K562 (cell line): ENCODE data around the gene GAP43. TPM values are rescaled to one million over a fixed set of nuclear protein-coding genes. Genes with fewer than 3 reads are reported as not detected.

ENCODE experiments used
- ATAC-seq: fragments of 200-7000 bp; cut with Tn5 transposase; 3 replicates; pipeline ENCODE4 v1.9.1; 2020; ENCODE audit warnings: moderate library complexity
- BruUV-seq: library from RNA; stranded (reverse); fragments of 400-500 nt; replicated peaks from 2 replicates; lab custom pipeline; 2021; lab: Mats Ljungman, UMichigan
- CTCF ChIA-PET: fragments of 300-600 bp; formaldehyde crosslinking; extraction: SDS; loops from one replicate; lab custom pipeline; 2021; ENCODE audit warnings: low intra/inter-chr PET ratio; lab: Yijun Ruan, JAX
- POLR2A ChIA-PET: fragments of 300-600, 350-650 bp; sonication (Branson Sonifier 250); formaldehyde crosslinking; extraction: SDS; loops from one replicate; lab custom pipeline; 2021; ENCODE audit warnings: antibody characterized with exemption, inconsistent platforms; lab: Yijun Ruan, JAX
- DNase-seq, 4 experiments: peaks; one replicate each; pipeline versions ENCODE4 v3.0.0 to v3.0.0-alpha.2; 2011 to 2018; ENCODE audit warnings: low spot score in 3 of 4, mixed read lengths in 3 of 4; ENCODE audit errors: extremely low read depth in 1 of 4
- FAIRE-seq: peaks from 2 replicates; lab custom pipeline; 2011; peaks lifted over from hg19 to GRCh38; lab: Jason Lieb, UNC
- H2AFZ ChIP-seq: 2 replicates; pipeline ENCODE4 v1.6.0; 2011; ENCODE audit warnings: low read depth, low read length, control low read depth, inconsistent platforms
- H3K27ac ChIP-seq: fragments of 200-600 bp; 3 replicates; pipeline ENCODE4 v1.8.0; 2011; ENCODE audit warnings: low read depth, mild to moderate bottlenecking, control low read depth, inconsistent platforms, low read length, moderate library complexity, mixed read lengths; ENCODE audit errors: extremely low read depth
- H3K27me3 ChIP-seq, 2 experiments: fragments of 300-600 bp in 1 of 2; 2 replicates in 1 of 2; 3 replicates in 1 of 2; pipeline versions ENCODE4 v1.6.0 to v1.8.0; 2011; ENCODE audit warnings: inconsistent platforms in 2 of 2, low read length in 2 of 2, mild to moderate bottlenecking in 1 of 2, mixed read lengths in 1 of 2, moderate library complexity in 1 of 2; ENCODE audit not compliant: control insufficient read depth in 2 of 2, insufficient read depth in 2 of 2
- H3K36me3 ChIP-seq: fragments of 300-600 bp; 3 replicates; pipeline ENCODE4 v1.8.0; 2011; ENCODE audit warnings: mild to moderate bottlenecking, low read length, inconsistent platforms; ENCODE audit not compliant: control insufficient read depth, insufficient read depth
- H3K4me1 ChIP-seq, 2 experiments: fragments of 200-600 bp in 1 of 2; replicated peaks in 1 of 2; 2 replicates in 1 of 2; 3 replicates in 1 of 2; pipeline versions ENCODE4 v1.5.1 to v1.8.0; 2011; ENCODE audit warnings: inconsistent platforms in 2 of 2, low read length in 2 of 2, mild to moderate bottlenecking in 1 of 2, mixed read lengths in 1 of 2, moderate library complexity in 1 of 2; ENCODE audit not compliant: control insufficient read depth in 2 of 2, insufficient read depth in 2 of 2
- H3K4me2 ChIP-seq: 2 replicates; pipeline ENCODE4 v1.6.1; 2011; ENCODE audit warnings: low read length, control low read depth, inconsistent platforms, mixed read lengths; ENCODE audit not compliant: insufficient read depth
- H3K4me3 ChIP-seq: fragments of 200-600 bp; sonication (generic), shearing (Covaris generic); 2 replicates; pipeline ENCODE4 v1.5.1; 2016; ENCODE audit warnings: control low read depth, inconsistent platforms
- H3K79me2 ChIP-seq: fragments of 200-600 bp; 3 replicates; pipeline ENCODE4 v1.8.0; 2011; ENCODE audit warnings: low read length, inconsistent platforms; ENCODE audit not compliant: control insufficient read depth, insufficient read depth
- H3K9ac ChIP-seq, 2 experiments: 2 replicates each; pipeline versions ENCODE4 v1.6.0 to v1.6.1; 2011; ENCODE audit warnings: low read depth in 2 of 2, low read length in 2 of 2, control low read depth in 1 of 2, inconsistent platforms in 1 of 2, mild to moderate bottlenecking in 1 of 2, mixed read lengths in 1 of 2; ENCODE audit not compliant: insufficient read depth in 1 of 2
- H3K9me1 ChIP-seq: one replicate; pipeline ENCODE4 v1.6.0; 2011; ENCODE audit warnings: inconsistent platforms, mild to moderate bottlenecking, low read length, moderate library complexity; ENCODE audit not compliant: control insufficient read depth, insufficient read depth
- H3K9me3 ChIP-seq: replicated peaks from 2 replicates; pipeline ENCODE4 v1.5.1; 2011; ENCODE audit warnings: low read depth, low read length, inconsistent platforms; ENCODE audit not compliant: control insufficient read depth, insufficient read depth
- H4K20me1 ChIP-seq: replicated peaks from 2 replicates; pipeline ENCODE4 v1.6.1; 2011; ENCODE audit warnings: low read length, inconsistent platforms, mixed read lengths; ENCODE audit not compliant: control insufficient read depth, insufficient read depth
- SFPQ ChIP-seq: fragments of 200-400 bp; formaldehyde crosslinking; IDR thresholded peaks from 2 replicates; pipeline ENCODE4 v1.6.1; 2017; ENCODE audit warnings: mild to moderate bottlenecking, low read depth, low read length, moderate library complexity
- ZFPM2 ChIP-seq: fragments of 250-450 bp; sonication (Bioruptor Pico); IDR thresholded peaks from 2 replicates; pipeline ENCODE4 v1.5.1; 2022; ENCODE audit warnings: mild to moderate bottlenecking
- WGBS: fragments of 100-300 bp; shearing (Covaris generic); methylation state at CpG from one replicate; pipeline ENCODE4 v1.1.6; 2016; ENCODE audit warnings: low coverage, mixed read lengths; ENCODE audit not compliant: insufficient coverage; ENCODE audit errors: missing lambda C conversion rate; 5-methylcytosine and 5-hydroxymethylcytosine counted together
- in situ Hi-C: fragments of 300-500 bp; cut with MboI; formaldehyde crosslinking; loops from 4 replicates; pipeline ENCODE4 v1.15.0; 2018; ENCODE audit warnings: inconsistent platforms, mixed read lengths
- intact Hi-C: fragments of 100-400 bp; cut with micrococcal nuclease; formaldehyde crosslinking; loops from 2 replicates; pipeline ENCODE4 v1.14.2; 2022
- polyA plus RNA-seq, 8 experiments: library from polyadenylated mRNA; depleted of rRNA in 4 of 8; stranded (reverse) in 5 of 8; unstranded in 3 of 8; fragments of >200 nt; fragmentation: Nextera tagmentation in 2 of 8; fragmentation: Illumina TruSeq in 1 of 8; extraction: Ambion mirVana in 2 of 8; extraction: Trizol in 1 of 8; gene quantifications; 2 replicates each; pipeline versions ENCODE4 v1.2.1 to v1.2.3, GENCODE V29; 2011 to 2014; ENCODE audit warnings: inconsistent platforms in 1 of 8, missing spikeins in 1 of 8
- total RNA-seq, 7 experiments: library from RNA; depleted of rRNA in 6 of 7; stranded (reverse); fragments of >200 nt in 6 of 7; fragmentation: Illumina TruSeq in 2 of 7; extraction: Trizol in 2 of 7; gene quantifications; 2 replicates each; pipeline versions ENCODE4 v1.2.1 to v1.2.3, GENCODE V29; 2011 to 2021; ENCODE audit warnings: low replicate concordance in 1 of 7

The GAP43 gene
- total and polyA plus RNA-seq, 9 of the 15 experiments (the other 6 are each of a cell fraction or from before 2014, with no cell fraction given) = 0.04 to 0.11 (median 0.09) TPM; not detected in 6

GRCh38 chr3:115617591-115617990 lies 5.7 kb upstream of the GAP43 start:
- no peak for DNase-seq
- Histone ChIP-seq H3K27ac (no peak overlapping the region), H3K79me2 (no peaks in the 10 kb centered on the region), H2AFZ (no peak overlapping the region), H3K4me2 (no peak overlapping the region), H3K9ac (no peak overlapping the region), H3K4me1 (no peaks in the 10 kb centered on the region), H3K9me1 (no peaks in the 10 kb centered on the region), H3K36me3 (no peaks in the 10 kb centered on the region), H4K20me1 (no peaks in the 10 kb centered on the region), H3K9me3 (no peaks in the 10 kb centered on the region), H3K4me3 (no peak overlapping the region), H3K27me3 (no peaks in the 10 kb centered on the region)
- no peak for FAIRE-seq
- TF ChIP-seq SFPQ (no peak), ZFPM2 (CRISPR knock-in tag) (no peak)
- intact Hi-C loops = no loop called here
- ChIA-PET POLR2A (no interaction called here), CTCF (no interaction called here)
- in situ Hi-C loops = no loop called here
- no peak for ATAC-seq
- BruUV-seq = no TSS peak
- 0% methylated on average over 1 of the region's 1 CpG for WGBS
